AG10803 (cell line): ENCODE results near the gene TMEM132C.

Source experiments
- DNase-seq: peaks from one replicate; pipeline ENCODE4 v3.0.0; 2010; ENCODE audit warnings: low read depth
- H3K4me3 ChIP-seq: 2 replicates; pipeline ENCODE4 v1.5.1; 2011; ENCODE audit warnings: mild to moderate bottlenecking, low read length, control low read depth
- CTCF ChIP-seq: conservative IDR thresholded peaks from 2 replicates; pipeline ENCODE4 v1.5.1; 2011; ENCODE audit warnings: mild to moderate bottlenecking, low read length, control low read depth, inconsistent platforms

Gene TMEM132C

GRCh38 chr12:128644664-128645296, 377.8 kb downstream of the TMEM132C start:
- TF ChIP-seq CTCF = no peak
- no peak for DNase-seq
- H3K4me3 ChIP-seq = no peak overlapping the region

DNA sequence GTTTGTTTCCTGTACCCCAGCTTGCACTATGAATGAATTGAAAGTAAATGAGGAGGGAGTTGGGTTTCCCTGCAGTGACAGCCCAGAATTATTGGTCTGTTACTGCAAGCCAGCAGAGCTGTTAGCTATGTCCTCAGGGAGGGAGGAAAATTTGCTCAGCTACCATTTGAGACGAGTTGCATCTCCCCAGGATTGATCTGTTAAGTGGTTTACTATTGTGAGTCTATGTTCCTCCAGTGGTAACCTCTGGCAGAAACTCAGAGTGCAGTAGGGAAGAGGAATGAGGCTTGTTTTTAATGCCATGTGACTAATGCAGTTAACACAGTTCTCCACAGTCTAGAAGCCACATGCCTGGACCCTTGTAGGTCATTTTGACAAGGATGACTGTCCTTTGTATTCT, 382.9 kb downstream of the TMEM132C start:
- DNase-seq = no peak
- no peak for TF ChIP-seq CTCF
- no peak overlapping the region for H3K4me3 ChIP-seq

DNA sequence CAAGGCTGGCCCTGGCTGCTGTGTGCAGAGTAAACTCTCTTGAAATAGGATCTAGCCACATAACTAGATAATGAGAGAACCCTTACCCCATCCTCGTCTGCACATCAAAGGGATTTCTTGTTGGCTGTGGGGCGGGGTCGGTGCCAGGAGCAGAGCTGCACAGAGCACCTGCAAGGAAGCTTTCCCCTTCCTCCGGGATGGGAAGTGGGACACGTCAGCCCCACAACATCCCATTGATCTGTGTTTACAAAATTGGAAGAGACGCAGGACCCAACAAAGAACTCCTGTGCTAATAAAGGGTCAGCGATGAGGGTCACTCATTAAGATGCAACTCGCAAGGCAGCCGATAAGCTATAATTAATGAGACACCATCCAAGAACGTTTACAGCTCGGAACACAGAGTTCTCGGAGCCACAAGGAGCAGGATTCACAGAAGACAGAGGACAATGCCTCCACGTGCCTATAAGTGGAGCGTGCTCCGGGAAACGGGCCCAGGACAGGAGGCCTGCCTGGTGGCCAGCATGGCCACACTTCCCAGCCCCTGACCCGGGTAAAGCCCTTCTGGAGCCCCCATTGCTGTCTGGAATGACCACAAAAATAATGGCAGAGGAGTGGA, 385.3 kb downstream of the TMEM132C start:
- no peak for DNase-seq
- TF ChIP-seq CTCF = no peak
- no peak overlapping the region for H3K4me3 ChIP-seq

DNA sequence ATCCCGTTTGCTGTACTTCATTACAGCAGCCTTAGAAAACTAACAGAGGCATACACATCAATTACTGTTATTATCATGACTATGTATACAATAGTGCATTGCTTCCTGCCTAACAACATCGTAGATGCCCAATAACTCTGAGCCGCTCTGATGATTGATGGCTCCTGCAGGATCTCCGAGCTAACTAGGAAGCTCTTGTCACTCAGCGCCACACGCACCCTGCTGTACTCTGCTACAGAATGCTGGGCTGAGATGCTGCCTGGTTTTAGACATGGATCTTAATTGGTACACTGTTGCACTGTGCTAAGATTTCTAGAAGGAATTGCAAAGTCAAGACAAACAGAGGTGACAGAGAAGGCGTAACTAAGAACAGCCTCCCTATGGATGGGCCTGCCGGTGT, 387.5 kb downstream of the TMEM132C start:
- H3K4me3 ChIP-seq = no peak overlapping the region
- no peak for TF ChIP-seq CTCF
- no peak for DNase-seq

DNA sequence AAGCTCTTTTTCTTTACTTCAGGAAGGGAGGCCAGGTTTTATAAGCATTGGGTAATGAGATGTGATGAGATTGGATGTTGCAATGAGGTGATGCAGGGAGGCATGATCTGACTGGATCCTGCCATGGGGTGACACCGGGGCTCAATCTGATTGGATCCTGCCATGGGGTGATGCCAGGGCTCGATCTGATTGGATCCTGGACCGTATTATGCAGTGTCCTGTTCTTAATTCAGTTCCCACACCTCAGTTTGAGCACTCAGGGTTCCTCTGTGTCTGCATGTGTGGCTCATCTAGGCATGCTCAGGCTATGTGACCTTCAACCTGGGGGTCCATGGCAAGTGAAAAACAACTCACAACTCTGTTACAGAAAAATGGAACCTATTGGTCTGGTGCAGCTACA, 390.4 kb downstream of the TMEM132C start:
- DNase-seq = no peak
- TF ChIP-seq CTCF = no peak
- H3K4me3 ChIP-seq = no peak overlapping the region

- no peak overlapping the region for H3K4me3 ChIP-seq
- TF ChIP-seq CTCF = no peak
- DNase-seq = no peak
Measured at GRCh38 chr12:128660532-128661225, 393.7 kb downstream of the TMEM132C start.

DNA sequence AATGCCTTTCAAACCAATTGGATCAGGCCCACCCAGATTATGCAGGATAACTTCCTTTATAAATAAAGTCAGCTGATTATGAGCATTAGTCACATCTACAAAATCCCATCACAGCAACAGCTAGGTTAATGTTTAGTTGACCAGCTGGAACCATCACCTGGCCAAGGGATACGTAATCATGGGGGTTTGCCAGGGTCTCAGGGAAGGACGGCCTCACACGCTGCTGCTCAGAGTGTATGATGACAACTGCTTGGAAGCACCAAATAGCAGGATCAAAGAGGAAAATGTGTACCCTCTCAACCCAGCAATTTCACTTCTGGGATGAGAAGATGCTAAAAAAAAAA, 394.2 kb downstream of the TMEM132C start:
- DNase-seq = no peak
- no peak overlapping the region for H3K4me3 ChIP-seq
- no peak for TF ChIP-seq CTCF
